ENCODE data around the gene KCNJ5.

GRCh38 chr11:128895526-128895925 is 4.4 kb downstream of the KCNJ5 start:
- TF ChIP-seq MAX (IDR thresholded peaks at IDR 0.05) (no peak), USF1 (IDR thresholded peaks at IDR 0.05) (no peak), REST (IDR thresholded peaks at IDR 0.05; ENCODE audit: low read depth) (no peak), TAF1 (IDR thresholded peaks at IDR 0.05; ENCODE audit: low read depth) (no peak), CREB1 (IDR thresholded peaks at IDR 0.05; ENCODE audit: low read depth) (no peak), EGR1 (IDR thresholded peaks at IDR 0.05) (no peak), RAD21 (IDR thresholded peaks at IDR 0.05; ENCODE audit: low read depth) (no peak), EP300 (IDR thresholded peaks at IDR 0.05; ENCODE audit: borderline replicate concordance) (no peak), NFIC (IDR thresholded peaks at IDR 0.05) (no peak), TEAD4 (IDR thresholded peaks at IDR 0.05) (no peak), YY1 (IDR thresholded peaks at IDR 0.05; ENCODE audit: low read depth) (no peak), FOXM1 (IDR thresholded peaks at IDR 0.05; ENCODE audit: borderline replicate concordance, low read depth) (no peak), CEBPB (IDR thresholded peaks at IDR 0.05) (no peak), TCF12 (IDR thresholded peaks at IDR 0.05; ENCODE audit: low read depth) (no peak)
